Measurements from ENCODE around the gene ZFHX3. TPM values are rescaled to one million over a fixed set of nuclear protein-coding genes. Genes with fewer than 3 reads are reported as not detected.

The ZFHX3 gene
- polyA plus RNA-seq, 1 donor (not counting 4 experiments of a cell fraction or from before 2014, with no cell fraction given), result 1.2 TPM

- Histone ChIP-seq H3K4me2 (ENCODE audit: control insufficient read depth, extremely low read depth, insufficient read depth, low read depth, low read length) (no peak overlapping the region), H3K9me3 (ENCODE audit: control insufficient read depth, low read depth, low read length) (no peaks in the 10 kb centered on the region), H3K9ac (ENCODE audit: control insufficient read depth, extremely low read depth, insufficient read depth, low read length) (no peak overlapping the region), H3K4me3 (ENCODE audit: control insufficient read depth in 2 of 3, extremely low read depth in 1 of 3, insufficient read depth in 2 of 3, low read depth in 1 of 3, low read length in 3 of 3) (no peak overlapping the region), H4K20me1 (ENCODE audit: control insufficient read depth, extremely low read depth, insufficient read depth, low read length) (peaks cover 6% of the 10 kb centered on the region), H3K27me3 (ENCODE audit: control insufficient read depth, extremely low read depth, insufficient read depth, low read length) (peaks cover 3% of the 10 kb centered on the region), H3K9me1 (ENCODE audit: control insufficient read depth, extremely low read depth, insufficient read depth, low read length) (no peaks in the 10 kb centered on the region), H3K36me3 (ENCODE audit: control insufficient read depth in 2 of 2, extremely low read depth in 1 of 2, insufficient read depth in 2 of 2, low read length in 2 of 2) (peaks cover 0 to 2% of the 10 kb centered on the region in 2 experiments), H3K4me1 (ENCODE audit: control insufficient read depth, extremely low read depth, insufficient read depth, low read length) (peaks cover 6% of the 10 kb centered on the region), H3K27ac (ENCODE audit: control insufficient read depth, insufficient read depth, low read length) (no peak overlapping the region), H2AFZ (ENCODE audit: control insufficient read depth, low read length) (no peak overlapping the region), H3K79me2 (ENCODE audit: control insufficient read depth, insufficient read depth, low read length) (no peaks in the 10 kb centered on the region)
- FAIRE-seq, result no peak
- no peak for DNase-seq (ENCODE audit: low read depth, low spot score)
- TF ChIP-seq EZH2 (IDR thresholded peaks at IDR 0.05; ENCODE audit: low read length) (no peak), CTCF (optimal IDR thresholded peaks at IDR 0.05 in 1 of 3, IDR thresholded peaks at IDR 0.05 in 1 of 3, conservative IDR thresholded peaks at IDR 0.05 in 1 of 3; ENCODE audit: extremely low read depth in 1 of 3, insufficient read depth in 2 of 3, low read length in 3 of 3) (no peak)
- dilution Hi-C loops (cut with MboI; ENCODE audit: extremely low pct_ligation_motif_present, low sequenced_read_pairs), result no loop called here
Measured at GRCh38 chr16:72935896-72936295, 112.0 kb downstream of the ZFHX3 start.

GRCh38 chr16:72934636-72935403 is 113.1 kb downstream of the ZFHX3 start:
- H3K4me2 ChIP-seq (ENCODE audit: control insufficient read depth, extremely low read depth, insufficient read depth, low read depth, low read length), result no peak overlapping the region
- dilution Hi-C loops (cut with MboI; ENCODE audit: extremely low pct_ligation_motif_present, low sequenced_read_pairs), result no loop called here
- peaks cover 0 to 2% of the 10 kb centered on the region in 2 experiments for H3K36me3 ChIP-seq (ENCODE audit: control insufficient read depth in 2 of 2, extremely low read depth in 1 of 2, insufficient read depth in 2 of 2, low read length in 2 of 2)
- H3K4me1 ChIP-seq (ENCODE audit: control insufficient read depth, extremely low read depth, insufficient read depth, low read length), result peaks cover 6% of the 10 kb centered on the region
- no peak for FAIRE-seq
- H3K9me3 ChIP-seq (ENCODE audit: control insufficient read depth, low read depth, low read length), result no peaks in the 10 kb centered on the region
- H3K4me3 ChIP-seq (ENCODE audit: control insufficient read depth in 2 of 3, extremely low read depth in 1 of 3, insufficient read depth in 2 of 3, low read depth in 1 of 3, low read length in 3 of 3), result no peak overlapping the region
- H3K27me3 ChIP-seq (ENCODE audit: control insufficient read depth, extremely low read depth, insufficient read depth, low read length), result peaks cover 3% of the 10 kb centered on the region
- no peaks in the 10 kb centered on the region for H3K79me2 ChIP-seq (ENCODE audit: control insufficient read depth, insufficient read depth, low read length)
- H2AFZ ChIP-seq (ENCODE audit: control insufficient read depth, low read length), result no peak overlapping the region
- no peak for TF ChIP-seq EZH2 (IDR thresholded peaks at IDR 0.05; ENCODE audit: low read length)
- no peak for TF ChIP-seq CTCF (optimal IDR thresholded peaks at IDR 0.05 in 1 of 3, IDR thresholded peaks at IDR 0.05 in 1 of 3, conservative IDR thresholded peaks at IDR 0.05 in 1 of 3; ENCODE audit: extremely low read depth in 1 of 3, insufficient read depth in 2 of 3, low read length in 3 of 3)
- H3K9ac ChIP-seq (ENCODE audit: control insufficient read depth, extremely low read depth, insufficient read depth, low read length), result no peak overlapping the region
- H3K27ac ChIP-seq (ENCODE audit: control insufficient read depth, insufficient read depth, low read length), result no peak overlapping the region
- no peaks in the 10 kb centered on the region for H3K9me1 ChIP-seq (ENCODE audit: control insufficient read depth, extremely low read depth, insufficient read depth, low read length)
- no peak for DNase-seq (ENCODE audit: low read depth, low spot score)
- H4K20me1 ChIP-seq (ENCODE audit: control insufficient read depth, extremely low read depth, insufficient read depth, low read length), result peaks cover 6% of the 10 kb centered on the region
